ENCODE results near the gene TBC1D25.
"Not testable (repeated sequence)": the region's sequence is repeated elsewhere in the genome, so short reads cannot be mapped to it uniquely, and the experiment has no call there.

The TBC1D25 gene

DNA sequence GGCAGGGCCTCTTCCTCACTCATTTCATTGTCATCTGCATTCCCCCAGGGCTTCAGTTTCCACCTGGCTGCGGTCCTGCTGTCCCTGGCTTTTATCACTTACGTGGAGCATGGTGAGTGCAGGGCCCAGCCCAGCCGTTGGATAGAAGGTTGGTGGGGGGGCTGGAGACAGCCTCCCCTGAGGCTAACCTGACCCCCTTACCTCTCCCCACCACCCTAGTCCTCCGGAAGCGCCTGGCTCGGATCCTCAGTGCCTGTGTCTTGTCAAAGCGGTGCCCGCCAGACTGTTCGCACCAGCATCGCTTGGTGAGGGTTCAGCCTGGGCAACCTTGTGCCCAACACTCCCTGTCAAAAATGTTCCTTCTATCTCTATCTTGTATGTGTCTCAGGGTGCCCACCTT, 23.7 kb upstream of the TBC1D25 start:
- DNase-seq (ENCODE audit: low spot score) = no peak

GRCh38 chrX:48516285-48516684, 23.2 kb upstream of the TBC1D25 start:
- no peak for DNase-seq (ENCODE audit: low spot score)

DNA sequence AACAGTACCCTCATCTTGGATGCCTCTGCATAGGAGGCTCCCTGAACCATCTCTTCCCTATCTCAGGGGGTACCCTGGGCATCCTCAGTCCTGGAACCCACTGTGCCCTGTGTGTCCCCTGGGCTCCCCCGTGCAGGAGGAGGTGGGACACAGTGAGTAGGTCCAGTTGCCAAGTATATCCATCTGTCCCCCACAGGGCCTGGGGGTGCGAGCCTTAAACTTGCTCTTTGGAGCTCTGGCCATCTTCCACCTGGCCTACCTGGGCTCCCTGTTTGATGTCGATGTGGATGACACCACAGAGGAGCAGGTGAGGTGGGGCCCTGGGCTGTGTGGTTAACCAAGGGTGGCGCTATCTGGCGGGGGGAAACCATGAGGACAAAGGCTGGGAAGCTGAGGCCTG, 22.5 kb upstream of the TBC1D25 start:
- DNase-seq (ENCODE audit: low spot score) = no peak

DNA sequence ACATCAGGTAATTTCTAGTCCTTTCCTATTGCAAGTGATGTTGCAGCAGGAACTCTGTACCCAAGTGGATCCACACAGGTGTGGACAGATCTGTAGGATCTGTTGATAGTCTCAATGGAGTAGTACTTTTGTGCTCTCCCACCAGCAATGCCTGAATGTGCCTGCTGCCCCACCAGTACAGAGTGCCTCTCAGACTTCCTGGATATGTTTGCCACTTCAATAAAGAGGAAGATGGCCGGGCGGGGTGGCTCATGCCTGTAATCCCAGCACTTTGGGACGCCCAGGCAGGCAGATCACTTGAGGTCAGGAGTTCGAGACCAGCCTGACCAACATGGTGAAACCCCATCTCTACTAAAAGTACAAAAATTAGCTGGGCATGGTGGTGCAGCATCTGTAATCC, 20.0 kb upstream of the TBC1D25 start:
- DNase-seq (ENCODE audit: low spot score) = not testable (repeated sequence)

GRCh38 chrX:48520455-48520854, 19.1 kb upstream of the TBC1D25 start:
- no peak for DNase-seq (ENCODE audit: low spot score)

- no peak for DNase-seq (ENCODE audit: low spot score)
These were observed 18.6 kb upstream of the TBC1D25 start for GRCh38 chrX:48520976-48521352.

DNA sequence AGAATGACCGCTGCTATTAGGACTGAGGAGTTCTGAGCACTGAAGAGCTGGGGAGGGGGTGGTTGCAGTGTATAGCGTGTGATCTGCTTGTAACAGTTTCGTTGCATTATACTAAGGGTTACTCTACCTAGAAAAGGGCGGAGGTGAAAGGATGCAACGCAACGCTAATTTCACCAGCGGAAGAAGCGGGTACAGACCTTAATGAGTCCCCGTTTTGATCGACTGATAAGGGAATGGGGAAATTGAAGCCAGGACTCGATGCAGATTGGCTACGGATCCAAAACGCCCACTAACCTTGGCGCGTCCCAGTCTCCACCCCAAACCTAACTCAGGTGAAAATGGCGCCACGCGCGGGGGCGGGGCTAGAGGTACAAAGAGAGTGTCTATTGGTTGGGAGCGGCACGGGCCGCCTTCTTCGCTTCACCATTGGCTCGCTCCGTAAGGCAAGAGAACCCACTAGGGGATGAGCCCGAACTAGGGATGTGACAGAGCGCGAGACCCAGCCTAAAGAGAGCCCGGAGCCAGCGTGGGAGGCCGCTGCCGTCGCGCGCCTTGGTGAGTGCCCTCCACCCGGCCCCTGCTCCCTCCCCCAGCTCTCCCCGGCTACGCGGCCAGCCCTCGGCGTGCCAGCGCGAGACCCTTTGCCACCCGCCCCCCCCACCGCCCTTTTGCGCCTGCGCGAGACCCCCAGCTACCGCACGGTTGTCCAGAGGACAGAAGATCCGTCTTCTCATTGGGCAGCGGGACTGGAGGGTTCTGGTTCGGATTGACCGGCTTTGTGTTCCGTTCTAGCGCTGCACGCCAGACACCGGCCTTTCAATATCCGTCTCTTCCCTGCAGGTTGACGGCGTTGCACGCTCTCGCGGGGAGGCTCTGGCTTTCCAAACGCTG, 17.9 kb upstream of the TBC1D25 start, which contains the start of gene EBP:
EBP (plus strand) TSS at position 456 of the 891 bp plus-strand sequence. CDS start 1,964 bp downstream, outside the sequence.
- peak; percentile 83 for DNase-seq (ENCODE audit: low spot score)

DNA sequence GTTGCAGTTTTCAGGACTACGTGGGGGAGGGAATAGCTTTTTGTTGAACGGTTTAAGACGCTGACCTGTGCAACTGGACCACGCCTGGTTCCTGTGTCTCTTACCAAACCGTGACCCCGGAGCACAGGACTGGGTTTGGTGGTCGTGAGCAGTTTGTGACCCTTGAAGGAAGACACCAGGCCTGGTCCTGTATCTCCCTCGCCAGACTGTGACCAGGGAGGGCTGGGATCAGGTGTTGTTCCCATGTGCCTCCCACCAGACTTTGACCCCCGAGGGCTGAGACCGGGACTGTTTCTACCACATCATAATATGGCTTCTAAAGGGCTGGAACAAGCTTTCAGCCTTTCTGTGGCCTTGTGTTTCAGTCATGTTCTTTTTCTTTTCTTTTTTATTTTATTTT, 17.2 kb upstream of the TBC1D25 start:
- DNase-seq (ENCODE audit: low spot score) = no peak

GRCh38 chrX:48523682-48524081, 15.8 kb upstream of the TBC1D25 start:
- DNase-seq (ENCODE audit: low spot score) = no peak

GRCh38 chrX:48525853-48526252, 13.7 kb upstream of the TBC1D25 start:
- DNase-seq (ENCODE audit: low spot score) = not testable (repeated sequence)

DNA sequence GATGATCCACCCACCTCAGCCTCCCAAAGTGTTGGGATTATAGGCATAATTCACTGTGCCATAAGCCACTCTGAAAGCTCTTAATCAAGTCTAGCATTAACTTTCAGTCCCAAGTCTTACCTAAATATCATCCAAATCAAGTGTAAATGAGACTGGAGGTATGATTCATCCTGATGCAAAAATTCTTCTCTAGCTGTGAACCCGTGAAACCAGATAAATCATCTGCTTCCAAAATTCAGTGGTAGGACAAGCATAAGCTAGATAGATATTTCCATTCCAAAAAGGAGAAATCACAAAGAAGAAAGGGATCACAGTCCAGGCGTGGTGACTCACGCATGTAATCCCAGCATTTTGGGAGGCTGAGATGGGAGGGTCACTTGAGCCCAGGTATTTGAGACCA, 8.8 kb upstream of the TBC1D25 start:
- DNase-seq (ENCODE audit: low spot score) = no peak

DNA sequence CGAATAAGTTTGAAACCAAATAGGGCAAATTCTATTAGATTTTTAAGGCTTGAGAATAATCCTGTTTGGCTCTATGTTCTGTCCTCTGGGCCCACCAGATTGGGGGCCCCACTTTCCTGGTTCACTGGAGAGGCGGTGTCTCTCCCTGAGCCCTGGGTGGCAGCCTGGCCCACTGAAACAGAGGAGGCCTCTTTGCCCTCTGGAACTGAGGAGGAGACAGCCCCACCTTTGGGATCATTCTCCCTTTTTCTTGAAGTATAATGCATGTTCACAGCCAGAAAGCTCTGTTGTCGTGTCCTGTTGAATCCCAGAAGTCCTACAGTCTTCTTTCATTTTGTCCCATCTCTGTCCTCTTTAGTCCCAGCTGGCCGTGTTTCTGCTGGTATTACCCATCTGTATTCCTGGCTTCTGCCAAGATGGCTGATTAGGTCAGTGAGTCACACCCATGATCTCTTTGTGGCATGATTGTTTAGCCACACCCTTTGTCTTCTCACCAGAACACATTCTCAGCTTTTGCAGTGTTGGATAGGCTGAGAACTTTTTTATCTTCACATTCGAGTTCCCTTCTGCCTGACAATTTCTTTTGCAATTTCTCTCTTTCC, 8.1 kb upstream of the TBC1D25 start:
- peak; percentile 16 for DNase-seq (ENCODE audit: low spot score)

- no peak for DNase-seq (ENCODE audit: low spot score)
These were observed 7.4 kb upstream of the TBC1D25 start for GRCh38 chrX:48532161-48532560.

DNA sequence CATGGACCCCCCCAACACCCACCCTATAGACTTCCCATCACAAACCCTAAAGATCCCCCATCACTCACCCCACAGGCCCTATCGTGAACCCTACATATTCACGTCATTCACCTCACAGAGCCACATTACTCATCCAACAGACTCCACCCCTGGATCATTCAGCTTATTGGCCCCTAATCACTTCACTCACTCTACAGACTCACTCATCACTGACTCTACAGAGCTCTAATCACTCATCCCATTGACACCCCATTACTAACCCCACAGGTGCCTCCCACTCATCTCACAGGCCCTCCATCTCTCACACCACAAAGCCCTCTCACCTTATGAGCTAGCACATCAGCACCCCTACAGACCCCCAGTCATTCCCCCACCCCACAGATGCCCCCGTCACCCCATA, 6.3 kb upstream of the TBC1D25 start:
- DNase-seq (ENCODE audit: low spot score) = peak; percentile 17

DNA sequence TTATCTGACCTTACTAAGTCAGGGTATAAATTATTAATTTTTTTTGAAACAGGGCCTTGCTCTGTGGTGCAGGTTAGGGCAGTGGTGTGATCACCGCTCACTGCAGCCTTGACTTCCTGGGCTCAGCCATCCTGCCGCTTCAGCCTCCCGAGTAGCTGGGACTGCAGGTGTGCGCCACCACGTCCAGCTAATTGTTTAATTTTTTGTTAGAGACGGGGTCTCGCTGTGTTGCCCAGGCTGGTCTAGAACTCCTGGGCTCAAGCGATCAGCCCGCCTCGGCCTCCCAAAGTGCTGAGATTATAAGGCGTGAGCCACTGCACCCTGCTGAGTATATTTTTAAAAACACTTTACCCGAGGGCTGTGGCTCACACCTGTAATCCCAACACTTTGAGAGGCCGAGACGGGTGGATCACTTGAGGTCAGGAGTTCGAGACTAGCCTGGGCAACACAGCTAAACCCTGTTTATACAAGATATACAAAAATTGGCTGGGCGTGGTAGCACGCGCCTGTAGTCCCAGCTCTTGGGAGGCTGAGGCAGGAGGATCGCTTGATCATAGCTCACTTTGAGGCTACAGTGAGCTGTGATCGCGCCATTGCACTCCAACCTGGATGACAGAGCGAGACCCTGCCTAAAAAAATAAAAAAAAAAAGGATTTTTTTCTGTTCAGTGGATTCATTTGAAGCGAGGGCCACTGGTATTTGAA, 721 bp upstream of the TBC1D25 start:
- DNase-seq (ENCODE audit: low spot score) = no peak

DNA sequence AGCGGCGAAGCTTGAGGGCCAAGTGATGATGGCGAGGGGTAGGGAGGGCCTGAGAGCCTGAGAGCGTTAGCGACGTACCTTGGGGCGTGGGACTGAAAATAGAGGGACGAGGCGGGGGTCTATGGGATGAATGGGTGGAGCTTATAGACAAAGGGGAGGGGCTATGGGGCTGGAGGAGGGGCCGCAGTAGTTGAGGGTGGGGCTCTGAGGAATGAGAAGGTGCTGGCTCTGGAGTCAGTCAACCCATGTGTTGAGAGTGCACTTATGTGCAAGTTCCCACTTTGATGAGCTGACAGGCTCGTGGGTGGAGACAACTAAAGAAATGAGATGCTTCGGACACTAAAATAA, 488 bp downstream of the TBC1D25 start:
- no peak for DNase-seq (ENCODE audit: low spot score)

DNA sequence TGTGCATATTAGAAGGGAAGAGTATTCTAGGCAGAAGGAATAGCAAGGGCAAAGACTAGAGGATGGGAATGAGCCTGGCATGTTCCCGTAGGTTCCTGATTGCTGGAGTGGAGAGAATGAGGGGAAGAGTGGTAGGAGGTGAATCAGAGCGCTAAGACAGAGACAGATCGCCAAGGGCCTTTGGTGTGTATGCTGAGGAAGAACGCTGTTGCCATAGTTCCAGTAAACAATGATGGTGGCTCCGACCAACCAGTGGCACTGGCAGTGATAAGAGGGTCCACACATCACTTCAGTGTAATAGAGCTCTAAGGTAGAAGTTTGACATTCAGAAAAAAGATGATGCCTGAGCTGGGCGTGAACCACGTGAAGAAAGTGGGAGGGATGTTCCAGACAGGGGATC, 966 bp downstream of the TBC1D25 start:
- no peak for DNase-seq (ENCODE audit: low spot score)

DNA sequence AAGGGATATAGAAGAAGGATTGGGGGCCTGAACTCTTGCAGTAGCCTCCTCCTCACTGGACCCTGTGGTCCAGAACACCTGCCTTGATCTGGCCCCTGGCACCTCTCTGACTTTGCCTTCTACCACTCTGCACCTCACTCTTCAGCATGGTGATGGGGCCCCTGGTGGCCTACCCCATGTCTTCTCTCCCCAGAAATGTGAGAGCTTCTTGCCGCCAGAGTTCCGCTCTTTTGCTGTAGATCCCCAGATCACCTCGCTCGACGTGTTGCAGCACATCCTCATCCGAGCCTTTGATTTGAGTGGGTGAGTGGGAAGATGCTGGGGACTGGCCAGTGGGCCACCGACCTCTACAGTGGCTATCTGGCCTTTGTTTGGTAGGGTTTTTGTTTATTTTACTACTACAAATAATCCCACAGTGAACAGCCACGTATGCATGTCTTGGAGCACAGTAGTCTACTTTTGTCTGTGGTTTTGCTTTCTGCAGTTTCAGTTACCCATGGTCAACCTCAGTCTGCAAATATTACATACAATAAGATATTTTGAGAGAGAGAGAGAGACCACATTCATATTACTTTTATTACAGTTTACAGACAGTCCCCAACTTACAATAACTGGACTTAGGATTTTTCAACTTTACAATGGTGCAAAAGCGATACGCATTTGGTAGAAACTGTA, 1.8 kb downstream of the TBC1D25 start:
- no peak for DNase-seq (ENCODE audit: low spot score)

GRCh38 chrX:48548871-48549270, 9.4 kb downstream of the TBC1D25 start:
- no peak for DNase-seq (ENCODE audit: low spot score)

- DNase-seq (ENCODE audit: low spot score) = not testable (repeated sequence)
These were observed 16.3 kb downstream of the TBC1D25 start for GRCh38 chrX:48555731-48556325.

GRCh38 chrX:48558271-48558670, 18.8 kb downstream of the TBC1D25 start:
- no peak for DNase-seq (ENCODE audit: low spot score)

- DNase-seq (ENCODE audit: low spot score) = no peak
These were observed 20.1 kb downstream of the TBC1D25 start for GRCh38 chrX:48559636-48560035.
